Measurements from ENCODE around the gene APOB. TPM values are rescaled to one million over a fixed set of nuclear protein-coding genes. Genes with fewer than 3 reads are reported as not detected.

Gene APOB
- polyA plus RNA-seq, 1 donor: 0.03 TPM

GRCh38 chr2:21046506-21046905 lies 2.6 kb upstream of the APOB start:
- DNase-seq (ENCODE audit: low read depth): no peak

- DNase-seq (ENCODE audit: low read depth): no peak
Measured at GRCh38 chr2:21044694-21045371, 960 bp upstream of the APOB start.

GRCh38 chr2:21042958-21043743 lies 722 bp downstream of the APOB start:
- DNase-seq (ENCODE audit: low read depth): peak; percentile 4

GRCh38 chr2:21042708-21042957 lies 1.2 kb downstream of the APOB start:
- no peak for DNase-seq (ENCODE audit: low read depth)

GRCh38 chr2:21041943-21042707 lies 1.7 kb downstream of the APOB start:
- DNase-seq (ENCODE audit: low read depth): no peak

GRCh38 chr2:21041462-21041861 lies 2.4 kb downstream of the APOB start:
- no peak for DNase-seq (ENCODE audit: low read depth)

GRCh38 chr2:21040468-21041377 lies 3.1 kb downstream of the APOB start:
- no peak for DNase-seq (ENCODE audit: low read depth)

GRCh38 chr2:21039979-21040467 lies 3.9 kb downstream of the APOB start:
- no peak for DNase-seq (ENCODE audit: low read depth)

- DNase-seq (ENCODE audit: low read depth): no peak
Measured at GRCh38 chr2:21039080-21039556, 4.8 kb downstream of the APOB start.

- DNase-seq (ENCODE audit: low read depth): no peak
Measured at GRCh38 chr2:21038403-21039073, 5.3 kb downstream of the APOB start.

GRCh38 chr2:21037671-21038108 lies 6.2 kb downstream of the APOB start:
- no peak for DNase-seq (ENCODE audit: low read depth)

- DNase-seq (ENCODE audit: low read depth): no peak
Measured at GRCh38 chr2:21036708-21037670, 6.9 kb downstream of the APOB start.

GRCh38 chr2:21035974-21036707 lies 7.7 kb downstream of the APOB start:
- no peak for DNase-seq (ENCODE audit: low read depth)

GRCh38 chr2:21035282-21035973 lies 8.4 kb downstream of the APOB start:
- DNase-seq (ENCODE audit: low read depth): no peak

GRCh38 chr2:21034972-21035279 lies 8.9 kb downstream of the APOB start:
- DNase-seq (ENCODE audit: low read depth): no peak

GRCh38 chr2:21034156-21034971 lies 9.5 kb downstream of the APOB start:
- no peak for DNase-seq (ENCODE audit: low read depth)

Measured in forelimb muscle (tissue), 1 donor.